Endometrial microvascular endothelial cells (primary cell): Measurements from ENCODE around the gene KREMEN1. TPM values are rescaled to one million over a fixed set of nuclear protein-coding genes. Genes with fewer than 3 reads are reported as not detected.
"Not testable (repeated sequence)": the region's sequence is repeated elsewhere in the genome, so short reads cannot be mapped to it uniquely, and the experiment has no call there.

ENCODE experiments used
- in situ Hi-C: cut with HindIII; loops from 2 replicates; pipeline ENCODE4 v1.10.0; 2017; ENCODE audit warnings: low sequenced_read_pairs, low pct_unique_long_range_greater_than_20kb; ENCODE audit errors: inconsistent ontology term
- total RNA-seq: library from RNA; depleted of rRNA; stranded (reverse); fragments of >200 nt; gene quantifications from one replicate; pipeline ENCODE4 v1.2.3, GENCODE V29; 2015; ENCODE audit errors: inconsistent ontology term

Gene KREMEN1
- total RNA-seq, 1 donor from 2014 or later = 0.28 TPM

DNA sequence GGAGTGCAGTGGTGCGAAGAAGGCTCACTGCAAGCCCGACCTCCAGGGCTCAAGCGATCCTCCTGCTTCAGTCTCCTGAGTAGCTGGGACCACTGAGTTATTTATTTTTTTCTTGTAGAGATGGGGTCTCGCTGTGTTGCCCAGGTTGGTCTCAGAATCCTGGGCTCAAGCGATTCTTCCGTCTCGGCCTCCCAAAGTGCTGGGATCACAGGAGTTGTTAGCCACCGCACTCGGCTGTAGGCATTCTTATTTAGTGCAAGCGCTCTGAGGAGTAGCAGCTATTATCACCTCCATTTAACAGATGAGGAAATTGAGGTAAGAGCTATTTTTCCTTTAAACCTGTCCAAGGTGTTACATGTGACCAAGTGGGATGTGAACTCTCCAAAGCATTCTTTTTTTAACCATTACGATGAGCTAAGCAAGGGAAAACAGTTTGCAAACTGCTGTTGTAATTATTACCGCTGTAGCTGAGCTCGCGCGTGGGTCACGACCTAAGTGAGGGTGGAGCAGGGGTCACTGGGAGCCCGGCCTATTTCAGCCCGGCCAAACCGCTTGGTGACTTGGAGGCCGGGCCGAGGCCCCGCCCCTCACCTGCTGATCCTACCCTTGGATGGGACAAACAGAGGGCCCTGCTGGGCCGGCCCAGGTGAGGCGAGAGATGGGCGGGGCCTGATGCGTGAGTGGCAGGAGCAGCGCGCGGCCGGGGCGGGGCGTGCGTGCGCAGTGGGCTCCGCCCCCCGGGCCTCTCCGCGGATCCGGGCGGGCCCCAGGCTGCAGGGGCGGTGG is 449 bp upstream of the KREMEN1 start:
- in situ Hi-C loops = no loop called here

- in situ Hi-C loops = no loop called here
Observed at GRCh38 chr22:29073618-29074275, 912 bp downstream of the KREMEN1 start.

GRCh38 chr22:29074276-29074772 is 1.5 kb downstream of the KREMEN1 start:
- in situ Hi-C loops = no loop called here

DNA sequence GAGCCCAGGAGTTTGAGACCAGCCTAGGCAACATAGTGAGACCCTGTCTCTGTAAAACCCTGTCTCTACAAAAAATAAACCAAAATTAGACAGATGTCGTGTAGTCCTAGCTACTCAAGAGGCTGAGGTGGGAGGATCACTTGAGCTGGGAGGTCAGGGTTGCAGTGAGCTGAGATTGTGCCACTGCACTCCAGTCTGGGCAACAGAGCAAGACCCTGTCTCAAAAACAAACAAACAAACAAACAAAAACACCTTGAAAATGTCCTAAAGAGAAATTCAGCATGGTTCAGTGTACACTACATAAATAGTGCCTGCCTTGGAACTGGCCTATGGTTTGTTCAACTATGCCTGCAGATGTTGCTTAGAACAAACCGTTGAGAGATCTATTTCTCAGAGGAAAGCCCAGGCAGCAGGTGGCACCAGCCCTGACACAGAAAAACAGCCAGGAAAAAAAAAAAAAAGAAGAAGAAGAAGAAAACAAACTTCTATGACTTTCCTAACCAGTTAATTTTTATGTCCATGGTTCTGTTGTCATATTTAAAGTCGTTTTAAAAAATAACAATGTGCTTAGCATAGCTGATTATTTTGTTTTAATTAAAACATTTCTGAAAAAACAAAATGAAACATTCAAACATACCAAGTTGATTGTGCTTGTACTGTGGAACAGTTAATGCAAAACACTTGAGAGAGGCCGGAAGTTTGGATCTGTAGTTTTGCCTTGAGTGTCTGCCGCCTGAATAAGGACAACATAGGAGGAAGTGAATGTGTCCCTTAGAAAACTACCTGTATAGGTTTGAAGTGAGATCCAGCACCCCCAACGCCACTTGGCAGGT is 5.4 kb downstream of the KREMEN1 start:
- in situ Hi-C loops = no loop called here

- in situ Hi-C loops = no loop called here
Observed at GRCh38 chr22:29078869-29079207, 6.0 kb downstream of the KREMEN1 start.

DNA sequence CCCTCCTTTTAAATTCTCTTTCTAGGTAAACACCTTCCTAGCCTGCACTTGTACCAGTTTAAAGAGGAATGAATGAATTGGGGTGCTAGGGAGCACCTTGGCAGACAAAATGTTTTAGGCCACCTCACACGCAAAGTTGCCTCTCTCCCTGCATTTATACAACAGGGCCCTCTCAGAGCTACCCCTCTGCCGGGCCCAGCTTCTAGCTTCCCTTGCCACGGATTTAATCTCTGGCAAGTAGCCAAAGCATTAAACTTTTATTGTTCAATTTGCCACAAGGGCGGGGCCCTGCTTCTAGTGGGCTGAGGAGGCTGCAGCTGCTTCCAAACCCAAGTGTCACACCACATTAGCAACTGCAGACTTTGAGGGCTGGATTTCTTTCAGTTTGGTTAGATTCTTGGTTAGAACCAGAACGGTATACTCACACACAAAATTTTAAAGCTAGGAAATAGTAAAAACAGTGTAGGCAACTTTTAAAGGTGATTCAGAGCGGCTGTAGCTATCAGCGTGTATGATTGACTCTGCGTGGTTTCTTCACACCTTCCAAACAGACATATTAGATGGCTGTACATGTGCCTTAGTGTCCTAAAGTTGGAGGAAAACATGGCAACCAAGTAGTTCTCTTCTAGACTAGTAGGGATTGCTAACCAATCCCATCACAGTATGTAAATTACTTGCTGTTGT is 6.5 kb downstream of the KREMEN1 start:
- in situ Hi-C loops = no loop called here

GRCh38 chr22:29080106-29080975 is 7.5 kb downstream of the KREMEN1 start:
- in situ Hi-C loops = no loop called here

DNA sequence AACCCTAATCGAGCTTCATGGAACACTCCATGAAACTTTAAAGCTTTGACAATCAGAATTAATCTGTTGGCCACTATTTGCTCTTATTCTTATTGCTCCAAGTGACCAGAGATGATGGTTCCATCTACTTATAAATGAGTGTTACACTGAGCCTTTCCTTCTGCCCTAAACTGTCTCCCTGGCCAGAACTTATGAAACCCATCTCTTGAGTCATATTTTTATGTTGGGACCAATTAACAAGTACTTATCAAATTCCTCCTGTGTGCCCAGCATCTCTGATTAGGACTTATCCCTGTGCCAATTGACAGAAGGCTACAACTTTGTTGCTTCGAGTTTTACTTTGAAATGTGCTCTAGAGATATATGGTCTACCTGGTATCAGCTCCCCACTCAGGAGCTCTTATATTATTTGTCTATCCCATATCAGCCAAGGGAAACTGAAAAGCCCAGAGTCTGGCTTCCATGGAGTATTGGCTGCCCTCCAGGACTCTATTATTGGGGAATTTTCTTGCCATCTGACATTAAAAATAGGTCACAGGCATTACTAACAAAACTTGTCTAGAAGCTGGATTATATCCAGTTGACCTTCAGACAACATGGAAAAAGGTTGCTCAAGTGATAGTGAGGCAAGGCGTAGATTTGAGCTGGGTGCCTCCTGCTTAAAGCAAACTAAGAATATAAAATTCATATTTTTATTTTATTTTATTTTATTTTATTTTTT is 8.8 kb downstream of the KREMEN1 start:
- in situ Hi-C loops = no loop called here

DNA sequence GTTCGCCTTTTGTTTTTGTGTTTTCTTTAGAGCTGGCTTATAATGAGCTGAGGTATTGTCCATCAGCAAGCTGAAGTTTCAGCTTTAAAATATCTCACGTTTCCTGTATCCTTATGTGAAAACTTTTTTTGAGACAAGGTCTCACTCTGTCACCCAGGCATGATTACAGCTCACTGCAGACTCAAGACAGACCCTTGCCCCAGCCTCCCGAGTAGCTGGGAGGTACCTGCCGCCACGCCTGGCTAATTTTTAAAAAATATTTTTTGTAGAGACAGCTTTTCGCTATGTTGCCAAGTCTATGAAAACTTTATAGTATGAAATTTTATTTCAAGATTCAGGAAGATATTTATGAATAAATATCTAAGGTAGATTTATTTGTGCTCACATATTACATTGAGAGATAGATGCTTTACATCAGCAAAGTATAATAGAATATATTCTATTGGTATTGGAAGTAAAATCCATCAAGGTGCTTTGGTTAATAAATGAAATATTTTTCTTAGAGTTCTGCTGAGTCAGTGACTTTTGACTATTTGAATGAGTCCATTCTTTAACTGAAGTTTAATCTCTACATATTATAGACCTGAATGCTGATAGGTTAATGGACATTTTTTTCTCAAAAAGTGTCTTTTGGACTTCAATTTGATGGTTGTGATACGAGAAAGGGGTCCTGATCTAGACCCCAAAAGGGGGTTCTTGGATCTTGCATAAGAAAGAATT is 10.2 kb downstream of the KREMEN1 start:
- in situ Hi-C loops = no loop called here

DNA sequence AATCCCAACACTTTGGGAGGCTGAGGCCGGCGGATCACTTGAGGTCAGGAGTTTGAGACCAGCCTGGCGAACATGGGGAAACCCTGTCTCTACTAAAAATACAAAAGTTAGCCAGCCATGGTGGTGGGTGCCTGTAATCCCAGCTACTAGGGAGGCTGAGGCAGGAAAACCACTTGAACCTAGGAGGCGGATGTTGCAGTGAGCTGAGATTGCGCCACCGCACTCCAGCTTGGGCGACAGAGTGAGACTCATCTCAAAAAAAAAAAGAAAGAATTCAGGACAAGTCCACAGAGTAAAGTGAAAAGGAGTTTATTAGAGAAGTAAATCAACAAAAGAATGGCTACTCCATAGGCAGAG is 10.7 kb downstream of the KREMEN1 start:
- in situ Hi-C loops = not testable (repeated sequence)

DNA sequence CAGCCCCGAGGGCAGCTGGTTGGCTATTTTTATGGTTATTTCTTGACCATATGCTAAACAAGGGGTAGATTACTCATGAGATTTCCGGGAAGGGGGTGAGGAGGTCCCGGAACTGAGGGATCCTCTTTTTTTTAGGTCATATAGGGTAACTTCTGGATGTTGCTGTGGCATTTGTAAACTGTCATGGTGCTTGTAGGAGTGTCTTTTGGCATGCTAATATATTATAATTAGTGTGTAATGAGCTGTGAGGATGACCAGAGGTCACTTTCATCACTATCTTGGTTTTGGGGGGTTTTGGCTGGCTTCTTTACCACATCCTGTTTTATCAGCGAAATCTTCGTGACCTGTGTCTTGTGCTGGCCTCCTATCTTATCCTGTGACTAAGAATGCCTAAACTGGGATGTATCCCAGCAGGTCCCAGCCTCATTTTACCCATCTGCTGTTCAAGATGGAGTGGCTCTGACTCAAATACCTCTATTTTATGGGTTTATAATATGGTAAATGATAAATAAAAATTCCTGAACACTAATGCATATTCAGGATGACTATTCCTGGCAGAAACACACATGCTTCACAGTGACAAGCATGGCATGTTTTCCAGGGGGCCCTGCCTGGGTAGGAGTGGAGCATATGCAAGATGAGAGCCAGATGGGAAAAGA is 11.2 kb downstream of the KREMEN1 start:
- in situ Hi-C loops = no loop called here

DNA sequence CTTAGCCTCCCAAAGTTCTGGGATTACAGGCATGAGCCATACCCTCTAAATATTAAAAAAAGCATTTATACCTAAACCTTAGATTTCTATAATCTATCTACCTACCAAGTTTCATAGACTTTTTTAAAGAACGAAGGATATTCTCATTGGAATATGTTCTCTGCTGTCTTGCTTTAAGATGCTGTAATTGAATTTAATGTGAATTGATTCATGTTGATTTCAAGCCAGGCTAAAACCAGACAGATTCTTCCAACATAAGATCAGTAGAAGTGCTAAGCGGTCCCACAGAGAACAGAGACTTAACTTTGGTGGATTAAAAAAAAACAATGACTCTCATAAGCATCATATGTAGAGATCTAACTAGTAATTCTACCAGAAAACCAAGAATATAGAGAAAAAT is 14.2 kb downstream of the KREMEN1 start:
- in situ Hi-C loops = no loop called here

DNA sequence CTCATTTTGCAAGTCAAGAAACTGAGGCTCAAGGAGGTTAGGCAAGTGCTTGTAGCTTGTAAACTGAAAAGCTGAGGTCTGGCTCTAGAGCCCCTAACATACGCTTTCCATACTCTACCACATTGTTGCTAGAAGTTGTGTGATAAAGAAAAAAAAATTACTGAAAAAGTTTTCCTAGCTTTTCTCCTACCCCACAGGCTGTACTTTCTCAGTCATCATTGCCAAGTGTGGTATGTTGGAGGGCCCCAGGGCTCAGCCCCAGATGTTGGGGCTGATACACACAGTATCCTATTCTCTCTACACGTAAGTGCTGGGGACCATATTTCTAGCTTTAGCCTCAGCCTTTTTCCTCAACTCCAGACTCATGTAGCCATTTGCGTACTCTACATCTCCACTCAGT is 16.0 kb downstream of the KREMEN1 start:
- in situ Hi-C loops = no loop called here

DNA sequence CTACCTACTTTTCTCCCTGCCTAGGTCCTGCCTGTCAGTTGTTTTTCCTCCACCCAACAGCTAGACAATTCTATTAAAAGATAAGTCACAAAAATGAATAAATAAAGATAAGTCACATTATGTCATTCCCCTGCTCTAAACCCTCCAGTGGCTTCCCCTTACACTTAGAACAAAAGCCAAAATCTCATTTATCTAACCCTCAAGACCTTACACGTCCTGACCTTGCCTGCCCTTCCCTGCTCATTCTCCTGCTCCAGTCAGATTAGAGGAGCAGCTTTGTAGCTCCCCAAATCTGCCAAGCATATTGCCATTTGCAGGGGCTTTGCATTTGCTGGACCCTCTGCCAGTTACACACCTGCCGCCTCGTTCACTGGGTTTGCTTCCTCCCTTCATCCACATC is 16.7 kb downstream of the KREMEN1 start:
- in situ Hi-C loops = no loop called here

GRCh38 chr22:29090039-29090438 is 17.2 kb downstream of the KREMEN1 start:
- in situ Hi-C loops = no loop called here

DNA sequence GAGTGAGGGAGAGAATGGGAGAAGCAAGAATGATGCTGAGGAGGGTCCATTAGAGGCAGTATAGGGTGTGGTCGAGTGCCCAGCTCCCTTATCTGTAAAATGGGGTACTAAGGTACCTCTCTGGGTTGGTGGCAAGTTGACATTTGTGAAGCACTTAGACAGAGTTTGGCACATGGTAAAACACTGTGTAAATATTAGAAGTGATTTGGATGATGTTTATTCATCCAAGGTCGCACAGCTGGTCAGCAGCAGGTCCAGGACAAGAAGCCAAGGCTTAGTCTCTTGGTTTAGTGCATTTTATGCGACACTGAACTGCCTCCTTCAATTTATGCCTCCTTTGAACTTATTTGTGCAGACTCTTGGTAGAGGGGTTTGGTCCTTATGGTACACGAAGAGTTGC is 19.4 kb downstream of the KREMEN1 start:
- in situ Hi-C loops = no loop called here

GRCh38 chr22:29093030-29093429 is 20.2 kb downstream of the KREMEN1 start:
- in situ Hi-C loops = no loop called here
